HG03280 (cell line): ENCODE data around the gene AOC2.
"Not testable (repeated sequence)": the region's sequence is repeated elsewhere in the genome, so short reads cannot be mapped to it uniquely, and the experiment has no call there.

ENCODE experiments used
- ATAC-seq: cut with Tn5 transposase; IDR thresholded peaks from one replicate; pipeline ENCODE4 v1.9.1; 2021; ENCODE audit warnings: mild to moderate bottlenecking, moderate library complexity; ENCODE audit not compliant: unreplicated experiment

The AOC2 gene

DNA sequence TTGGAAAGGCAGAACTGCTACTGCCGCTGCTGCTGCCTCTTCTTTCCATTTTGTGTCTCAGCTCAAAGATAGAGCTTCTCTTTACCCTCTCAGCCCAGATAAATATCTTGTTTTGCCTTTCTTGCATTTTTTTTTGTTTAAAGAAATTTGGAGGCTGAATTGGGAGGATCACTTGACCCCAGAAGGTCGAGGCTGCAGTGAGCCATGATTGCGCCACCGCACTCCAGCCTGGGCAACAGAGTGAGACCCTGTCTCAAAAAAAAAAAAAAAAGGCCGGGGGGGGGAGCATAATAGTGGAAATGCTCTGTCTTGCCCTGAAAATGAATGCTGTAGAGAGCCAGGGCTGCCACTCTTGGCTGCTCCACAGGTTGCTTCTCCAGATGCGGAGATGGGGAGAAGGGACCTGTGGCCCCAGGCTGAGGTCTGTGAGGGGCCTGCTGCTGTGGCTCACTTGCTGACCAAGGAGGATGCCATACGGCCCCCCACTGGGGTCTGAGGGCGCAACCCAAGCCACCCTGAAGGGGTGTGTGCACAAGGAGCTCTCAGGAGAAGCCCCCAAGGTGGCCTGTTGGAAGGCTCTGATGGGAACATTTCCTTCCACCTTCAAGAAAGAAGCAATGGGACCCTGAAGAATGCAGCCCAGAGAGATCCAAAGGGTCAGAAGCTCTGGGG lies 34.7 kb downstream of the AOC2 start:
- no peak for ATAC-seq

DNA sequence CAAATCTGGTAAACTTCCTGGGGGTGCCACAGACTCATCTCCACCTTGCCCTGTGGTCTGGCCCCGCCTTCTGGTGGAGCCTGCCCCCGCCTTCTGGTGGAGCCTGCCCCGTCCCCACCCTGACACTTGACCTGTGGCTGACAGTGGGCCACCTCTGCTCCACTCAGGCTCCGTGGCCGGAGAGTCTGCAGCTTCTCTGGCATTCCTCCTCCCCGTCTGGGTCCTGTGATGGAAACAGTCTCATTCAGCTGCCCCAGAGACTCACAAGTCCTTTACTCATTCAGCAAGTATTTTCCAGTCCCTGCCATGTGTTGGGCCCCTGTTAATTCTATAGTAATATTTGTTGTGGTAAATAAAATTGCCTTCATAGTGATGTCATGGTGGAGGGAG lies 35.2 kb downstream of the AOC2 start:
- no peak for ATAC-seq

DNA sequence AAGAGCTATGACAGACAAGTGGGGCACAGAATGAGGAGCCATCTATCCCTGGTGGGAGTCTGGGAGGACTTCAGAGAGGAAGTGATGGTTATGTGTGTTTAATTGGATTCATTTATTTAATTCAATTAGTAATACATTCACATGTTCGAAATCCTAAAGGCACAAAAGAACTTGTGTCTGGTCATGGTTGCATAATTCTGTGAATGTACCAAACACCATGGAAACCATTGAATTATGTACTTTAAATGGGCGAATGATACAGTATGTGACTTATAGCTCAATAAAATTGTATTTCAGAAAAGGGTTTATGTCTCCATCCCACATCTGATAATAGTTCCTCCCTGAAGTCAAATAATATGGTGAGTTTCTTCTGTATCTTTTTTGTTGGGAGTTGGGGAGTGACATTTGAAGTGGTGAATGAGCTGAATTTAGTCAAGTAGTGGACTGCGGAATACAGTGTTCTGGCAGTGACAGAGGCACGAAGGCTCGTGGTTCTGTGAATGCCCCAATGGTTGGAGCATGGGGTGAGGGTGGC lies 36.5 kb downstream of the AOC2 start:
- no peak for ATAC-seq

DNA sequence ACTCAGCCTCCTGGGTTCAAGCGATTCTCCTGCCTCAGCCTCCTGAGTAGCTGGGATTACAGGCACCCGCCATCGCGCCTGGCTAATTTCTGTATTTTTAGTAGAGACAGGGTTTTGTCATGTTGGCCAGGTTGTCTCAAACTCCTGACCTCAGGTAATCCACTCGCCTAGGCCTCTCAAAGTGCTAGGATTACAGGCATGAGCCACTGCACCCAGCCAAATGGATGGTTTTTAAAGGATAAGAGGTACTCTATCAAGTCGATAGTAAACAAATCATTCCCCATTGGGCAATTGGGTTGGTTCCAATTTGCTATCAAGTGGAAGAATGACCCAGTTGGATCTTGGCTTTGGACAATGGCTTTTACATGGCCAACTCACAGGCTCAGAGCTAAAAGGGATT lies 37.3 kb downstream of the AOC2 start:
- not testable (repeated sequence) for ATAC-seq

DNA sequence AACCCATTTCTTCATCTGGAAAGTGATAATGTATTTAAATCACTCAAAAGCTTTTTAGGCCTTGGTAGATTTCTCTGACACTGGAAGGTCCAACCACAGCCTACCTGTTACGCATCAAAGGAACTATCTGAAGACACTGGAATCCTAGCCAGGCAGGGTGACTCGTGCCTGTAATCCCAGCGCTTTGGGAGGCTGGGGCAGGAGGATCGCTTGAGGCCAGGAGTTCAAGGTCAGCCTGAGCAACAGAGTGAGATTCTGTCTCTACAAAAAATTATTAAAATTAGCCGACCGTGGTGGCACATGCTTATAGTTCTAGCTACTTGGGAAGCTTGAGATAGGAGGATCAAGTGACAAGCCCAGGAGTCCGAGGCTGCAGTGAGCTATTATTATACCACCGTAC lies 37.8 kb downstream of the AOC2 start:
- no peak for ATAC-seq

DNA sequence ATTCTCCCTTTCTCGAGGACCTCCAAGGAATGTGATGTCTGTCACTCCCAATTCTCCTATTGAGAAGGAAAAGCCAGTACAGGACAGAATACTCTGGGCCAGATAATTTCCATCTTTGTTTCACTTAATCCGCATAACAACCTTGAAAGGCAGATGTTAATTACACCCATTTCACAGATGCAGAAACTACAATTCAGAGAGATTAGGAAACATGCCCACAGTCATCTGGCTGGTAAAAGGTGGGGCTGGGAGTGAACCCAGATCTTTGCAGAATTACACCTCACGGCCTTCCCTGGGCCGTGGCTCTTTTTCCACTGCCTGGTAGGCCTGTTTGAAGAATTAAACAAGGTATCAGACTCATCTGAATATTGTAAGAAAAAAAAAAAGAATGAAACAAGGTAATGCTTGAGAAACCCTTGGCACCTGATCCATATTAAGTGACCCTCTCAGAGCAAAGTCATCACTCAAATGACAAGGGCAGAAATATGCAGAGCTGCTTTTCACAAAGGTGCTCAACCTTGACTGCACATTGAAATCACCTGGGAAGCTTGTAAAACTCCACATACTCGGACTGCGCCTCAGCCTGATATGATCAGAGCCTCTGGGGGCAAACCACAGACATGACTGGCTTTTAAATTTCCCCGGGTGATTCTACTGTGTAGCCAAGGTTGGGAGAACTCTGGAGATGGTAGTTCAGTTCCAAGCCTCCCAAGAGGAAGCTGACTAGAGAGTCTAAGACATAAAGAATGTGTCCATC lies 39.6 kb downstream of the AOC2 start:
- no peak for ATAC-seq

DNA sequence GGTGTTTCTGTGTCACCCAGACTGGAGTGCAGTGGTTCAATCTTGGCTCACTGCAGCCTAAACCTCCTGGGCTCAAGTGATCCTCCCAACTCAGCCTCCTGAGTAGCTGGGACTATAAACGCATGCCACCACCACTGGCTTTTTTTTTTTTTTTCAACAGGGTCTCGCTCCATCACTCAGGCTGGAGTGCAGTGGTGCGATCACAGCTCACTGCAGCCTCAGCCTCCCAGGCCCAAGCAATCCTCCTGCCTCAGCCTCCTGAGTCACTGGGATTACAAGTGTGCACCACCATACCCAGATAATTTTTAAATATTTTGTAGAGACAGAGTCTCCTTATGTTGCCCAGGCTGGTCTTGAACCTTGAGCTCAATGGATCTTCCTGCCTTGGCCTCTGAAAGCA lies 41.4 kb downstream of the AOC2 start:
- not testable (repeated sequence) for ATAC-seq

DNA sequence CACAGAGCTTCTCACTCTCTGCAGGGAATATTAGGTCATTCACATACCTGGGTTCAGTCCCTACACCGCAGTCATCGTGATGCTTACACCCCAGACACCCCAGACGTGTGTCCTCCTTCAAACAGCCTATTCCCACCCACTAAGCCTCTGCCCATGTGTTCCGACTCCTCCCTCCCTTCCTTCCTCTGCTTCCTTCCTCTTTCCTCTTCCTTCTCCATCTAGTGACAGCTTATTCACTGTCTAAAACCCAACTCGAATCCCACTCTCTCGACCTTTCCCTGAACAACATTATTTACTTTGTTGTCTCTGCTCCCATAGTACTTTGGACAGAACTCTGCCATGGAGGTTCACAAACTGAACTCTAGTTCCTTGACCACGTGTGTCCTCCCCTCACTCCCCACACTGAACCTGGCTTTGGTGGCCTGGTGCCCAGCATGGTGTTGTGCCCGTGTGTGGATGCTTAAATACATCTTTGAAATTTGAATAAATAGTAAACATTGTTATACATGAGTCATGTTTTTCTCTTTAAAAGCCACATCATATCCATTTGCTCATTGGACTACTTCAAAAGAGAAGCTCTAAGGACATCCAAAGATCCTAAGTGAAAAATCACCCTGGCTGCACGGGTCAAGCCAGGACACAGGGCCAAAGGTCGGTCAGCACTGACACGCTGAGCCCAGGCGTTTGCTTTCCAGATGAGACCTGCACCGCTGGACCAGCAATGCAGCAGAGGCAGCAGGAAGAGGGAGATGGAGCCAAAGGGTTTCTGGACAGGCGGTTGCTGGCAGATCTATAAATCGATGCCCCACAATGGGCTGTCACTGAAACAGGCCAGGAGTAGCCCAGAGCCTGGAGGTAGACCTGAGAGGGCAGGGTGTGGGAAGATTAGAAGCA lies 42.1 kb downstream of the AOC2 start:
- ATAC-seq: no peak

DNA sequence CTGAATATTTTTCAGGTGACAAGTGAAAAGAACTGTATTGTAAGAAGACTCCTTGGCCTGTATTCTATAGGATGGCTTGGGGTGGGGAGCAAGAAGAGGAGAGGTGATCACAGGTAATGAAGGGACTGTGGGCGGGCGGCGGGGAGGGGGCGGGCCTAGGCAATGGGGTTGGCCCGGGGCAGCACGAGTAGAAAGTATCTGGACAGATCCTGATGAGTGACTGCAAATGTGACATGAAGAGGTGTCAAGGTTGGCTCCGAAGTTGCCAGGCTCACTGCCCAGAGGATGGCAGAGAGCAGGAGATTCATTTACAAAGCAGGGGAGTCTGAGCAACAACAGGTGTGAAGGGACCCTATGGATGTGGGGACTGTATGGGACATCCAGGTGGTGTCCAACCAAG lies 45.4 kb downstream of the AOC2 start:
- ATAC-seq: no peak

DNA sequence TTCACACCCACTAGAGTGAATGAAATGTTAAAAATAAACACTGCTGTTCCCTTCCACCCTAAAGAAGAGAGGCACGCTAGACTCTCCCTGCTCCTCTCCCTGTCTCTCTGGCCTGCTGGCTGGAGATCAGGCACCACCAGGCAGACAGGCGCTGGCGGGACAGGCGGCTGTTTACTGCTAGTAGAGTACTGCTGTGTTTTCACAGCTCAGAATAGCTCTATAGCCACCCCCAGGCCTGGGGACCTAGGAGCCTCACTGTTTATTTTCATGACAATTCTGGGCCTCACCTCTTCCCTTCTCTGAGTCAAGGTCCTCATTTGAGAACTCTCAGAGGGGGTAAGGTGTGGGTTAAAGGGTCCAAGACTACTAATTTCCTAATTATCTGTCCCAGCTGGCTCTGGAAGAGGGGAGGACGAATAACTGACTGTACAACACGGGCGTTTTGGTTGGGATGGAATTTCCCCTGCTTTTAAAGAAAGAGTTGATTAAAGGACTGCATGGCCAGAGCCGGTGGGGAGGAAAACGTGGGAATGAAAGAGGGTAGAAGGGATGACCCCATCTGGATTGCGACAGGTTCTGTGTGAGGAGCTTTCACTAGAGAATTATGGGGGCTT lies 47.3 kb downstream of the AOC2 start:
- no peak for ATAC-seq

DNA sequence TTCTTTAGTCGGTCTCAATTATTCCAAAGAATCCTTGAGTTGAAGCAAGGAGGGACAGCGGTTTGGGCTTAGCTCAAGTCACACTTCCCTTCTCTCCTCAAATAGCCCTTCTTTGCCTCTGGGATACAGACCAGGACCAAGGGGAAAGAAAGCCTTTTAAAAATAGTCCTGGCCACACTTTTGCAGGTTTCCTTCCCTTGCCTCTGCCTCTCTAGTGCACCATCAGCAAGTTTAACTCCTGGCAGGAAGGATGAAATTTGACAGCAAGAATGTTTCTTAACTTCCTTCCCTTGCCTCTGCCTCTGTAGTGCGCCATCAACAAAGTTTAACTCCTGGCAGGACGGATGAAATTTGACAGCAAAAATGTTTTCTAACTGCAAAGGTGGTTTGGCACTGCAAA lies 49.0 kb downstream of the AOC2 start:
- ATAC-seq: no peak

DNA sequence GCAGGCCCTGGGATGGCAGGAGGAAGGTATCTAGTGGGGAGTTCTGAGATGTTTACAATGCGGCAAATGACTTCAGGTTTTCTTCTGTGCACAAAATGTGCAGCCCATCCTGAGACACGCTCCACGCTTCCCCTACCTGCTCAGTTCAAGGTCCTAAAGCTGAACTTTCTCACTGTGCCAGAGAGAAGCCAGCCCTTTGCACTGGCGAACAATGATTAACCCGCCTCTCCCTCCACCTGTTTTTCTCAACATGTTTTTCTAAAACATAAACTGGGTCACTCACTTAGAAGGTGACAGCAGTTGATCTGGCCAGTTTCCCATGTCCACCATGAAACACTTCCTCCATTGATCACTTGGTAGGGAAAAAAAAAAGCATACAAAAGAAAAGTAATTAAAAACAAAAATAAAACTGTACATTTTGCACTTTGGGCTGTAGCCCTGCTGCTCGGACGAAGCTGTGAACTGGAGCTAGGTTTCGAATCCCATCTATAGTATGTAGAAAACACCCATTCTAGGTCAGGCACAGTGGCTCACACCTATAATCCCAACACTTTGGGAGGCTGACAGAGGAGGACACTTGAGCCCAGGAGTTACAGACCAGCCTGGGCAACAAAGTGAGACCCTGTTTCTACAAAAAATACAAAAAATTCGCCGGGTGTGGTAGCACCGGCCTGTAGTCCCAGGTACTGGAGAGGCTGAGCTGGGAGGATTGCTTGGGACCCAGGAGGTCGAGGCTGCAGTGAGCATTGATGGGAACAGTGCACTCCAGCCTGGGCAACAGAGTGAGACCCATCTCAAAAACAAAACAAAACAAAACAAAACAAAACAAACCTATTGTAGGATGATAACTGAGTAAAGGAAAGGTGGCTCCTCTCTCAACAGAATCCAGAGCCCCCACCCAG lies 50.2 kb downstream of the AOC2 start:
- ATAC-seq: no peak

DNA sequence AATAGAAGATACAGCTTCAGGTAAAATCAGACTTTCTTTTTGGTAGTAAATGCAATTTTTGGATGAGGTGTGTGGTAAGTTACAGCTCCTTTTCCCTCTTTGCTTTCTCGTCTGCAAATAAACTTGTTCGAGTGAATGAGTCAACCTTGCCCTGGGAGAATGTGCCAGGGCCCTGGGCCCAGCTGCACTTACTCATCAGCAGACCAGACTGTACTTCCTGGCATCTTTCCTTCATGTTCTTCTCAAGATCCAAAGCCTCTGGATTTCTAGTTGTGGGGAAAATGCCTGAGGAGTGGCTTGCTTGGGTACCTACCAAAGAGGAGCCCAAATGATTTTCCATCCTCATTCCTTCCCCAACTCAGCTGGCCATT lies 50.8 kb downstream of the AOC2 start:
- ATAC-seq: no peak

DNA sequence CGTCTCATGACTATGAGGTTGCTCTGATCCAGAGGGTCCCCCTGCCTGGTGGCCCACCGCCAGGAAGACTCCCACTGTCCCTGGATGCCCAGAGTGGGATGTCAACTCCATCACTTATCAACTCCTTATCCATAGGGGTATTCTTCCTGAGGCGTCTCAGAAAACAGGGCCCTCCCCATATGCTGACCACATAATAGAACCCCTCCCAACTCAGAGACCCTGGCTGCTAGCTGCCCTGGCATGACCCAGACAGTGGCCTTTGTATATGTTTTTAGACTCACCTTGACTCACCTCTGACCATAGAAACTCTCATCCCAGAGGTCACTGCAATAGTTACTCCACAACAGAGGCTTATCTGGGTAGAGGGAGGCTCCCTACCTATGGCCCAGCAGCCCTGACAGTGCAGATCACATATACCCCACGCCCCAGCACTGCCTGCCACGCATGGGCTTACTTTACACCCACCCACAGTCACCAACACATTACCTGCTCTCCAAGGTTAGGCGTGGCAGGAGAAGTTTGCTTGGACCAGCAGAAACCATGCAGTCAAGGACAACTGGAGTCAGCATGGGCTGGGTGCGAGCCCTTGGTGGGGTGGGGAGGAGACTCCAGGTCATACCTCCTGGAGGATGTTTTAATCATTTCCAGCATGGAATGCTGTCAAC lies 53.9 kb downstream of the AOC2 start:
- ATAC-seq: no peak

DNA sequence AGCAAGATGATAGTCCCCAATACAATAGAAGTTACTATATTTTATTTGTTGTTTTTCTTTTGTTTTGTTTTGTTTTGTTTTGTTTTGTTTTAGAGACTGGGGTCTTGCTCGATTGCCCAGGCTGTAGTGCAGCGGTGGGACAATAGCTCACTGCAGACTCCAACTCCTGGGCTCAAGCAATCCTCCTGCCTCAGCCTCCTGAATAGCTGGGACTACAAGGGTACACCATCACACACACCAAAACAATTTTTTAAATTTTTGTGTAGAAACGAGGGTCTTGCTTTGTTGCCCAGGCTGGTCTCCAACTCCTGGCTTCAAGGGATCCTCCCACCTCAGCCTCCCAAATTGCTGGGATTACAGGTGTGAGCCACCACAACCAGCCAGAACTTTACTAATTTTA lies 55.6 kb downstream of the AOC2 start:
- ATAC-seq: not testable (repeated sequence)
